Globus pallidus (tissue), 1 donor: ENCODE measurements around the gene PPP6R2.

Source experiments
- DNase-seq: peaks from one replicate; pipeline ENCODE4 v3.0.0-alpha.2; 2015; ENCODE audit warnings: low spot score

Gene PPP6R2

DNA sequence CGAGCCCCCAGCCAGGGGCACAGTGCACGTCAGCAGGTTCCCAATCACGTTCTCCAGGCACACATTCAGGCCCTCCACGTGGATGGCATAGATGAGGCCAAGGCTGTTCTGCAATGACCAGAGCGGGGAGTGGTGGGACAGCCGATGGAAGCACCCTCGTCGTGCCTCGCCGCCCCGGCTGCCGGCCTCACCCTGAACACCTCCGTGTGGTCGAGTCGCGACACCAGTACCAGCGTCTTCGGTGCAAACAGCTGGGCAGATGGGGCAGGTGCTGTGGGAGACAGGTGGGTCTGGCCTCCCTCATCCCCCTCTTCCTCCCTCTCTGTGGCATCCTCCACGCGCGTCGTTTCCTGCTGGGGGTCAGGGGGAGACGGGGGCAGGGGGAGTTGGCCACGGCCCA, 124.2 kb downstream of the PPP6R2 start:
- DNase-seq: no peak

DNA sequence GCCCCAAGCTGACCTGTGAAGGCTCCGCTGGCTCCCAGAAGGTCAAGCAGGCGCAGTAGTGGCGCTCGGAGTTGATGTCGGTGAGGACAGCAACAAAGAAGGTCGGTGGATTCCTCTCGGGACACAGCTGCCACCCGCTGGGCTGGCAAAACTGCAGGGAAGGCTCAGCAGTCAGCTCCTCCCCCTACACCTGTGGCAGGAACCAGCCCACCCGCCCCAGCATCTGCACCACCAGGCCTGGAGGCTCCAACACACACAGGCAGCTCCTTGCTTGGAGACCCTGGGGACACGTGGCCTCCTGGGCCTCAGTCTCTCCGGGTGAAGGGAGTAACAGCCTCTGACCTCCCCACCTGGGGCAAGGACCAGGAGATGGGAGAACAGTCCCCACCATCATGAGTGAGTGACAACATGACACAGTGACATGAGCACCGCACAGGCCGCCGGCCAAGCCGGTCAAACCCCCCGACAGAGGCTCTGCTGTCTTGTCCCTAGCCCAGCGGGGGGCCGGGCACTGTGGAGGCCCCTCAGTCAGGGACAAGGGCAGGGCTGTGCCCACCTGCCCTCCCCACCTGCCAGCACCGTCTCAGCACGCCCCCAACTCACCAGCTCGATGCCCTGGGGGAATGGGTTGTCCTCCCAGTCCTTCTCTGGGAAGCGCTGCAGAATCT, 124.8 kb downstream of the PPP6R2 start:
- DNase-seq: no peak

DNA sequence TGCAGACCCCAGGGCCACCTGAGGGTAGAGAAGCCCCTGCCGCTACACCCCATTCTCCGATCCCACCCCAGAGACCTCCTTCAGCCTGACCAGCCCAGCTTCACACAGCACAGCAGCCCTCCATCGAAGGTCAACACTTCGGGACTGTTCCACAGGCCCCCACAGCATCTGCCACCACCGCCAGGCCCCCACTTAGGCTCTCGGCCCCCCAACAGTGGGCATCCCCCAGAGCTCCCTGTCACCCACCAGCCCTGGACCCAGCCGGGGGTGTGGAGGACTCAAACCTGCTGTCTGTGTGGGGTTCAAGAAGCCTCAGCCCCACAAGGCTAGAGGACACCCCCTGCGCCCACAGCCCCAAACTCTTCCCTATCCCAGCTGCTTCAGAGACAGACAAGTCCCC, 125.5 kb downstream of the PPP6R2 start:
- DNase-seq: no peak

DNA sequence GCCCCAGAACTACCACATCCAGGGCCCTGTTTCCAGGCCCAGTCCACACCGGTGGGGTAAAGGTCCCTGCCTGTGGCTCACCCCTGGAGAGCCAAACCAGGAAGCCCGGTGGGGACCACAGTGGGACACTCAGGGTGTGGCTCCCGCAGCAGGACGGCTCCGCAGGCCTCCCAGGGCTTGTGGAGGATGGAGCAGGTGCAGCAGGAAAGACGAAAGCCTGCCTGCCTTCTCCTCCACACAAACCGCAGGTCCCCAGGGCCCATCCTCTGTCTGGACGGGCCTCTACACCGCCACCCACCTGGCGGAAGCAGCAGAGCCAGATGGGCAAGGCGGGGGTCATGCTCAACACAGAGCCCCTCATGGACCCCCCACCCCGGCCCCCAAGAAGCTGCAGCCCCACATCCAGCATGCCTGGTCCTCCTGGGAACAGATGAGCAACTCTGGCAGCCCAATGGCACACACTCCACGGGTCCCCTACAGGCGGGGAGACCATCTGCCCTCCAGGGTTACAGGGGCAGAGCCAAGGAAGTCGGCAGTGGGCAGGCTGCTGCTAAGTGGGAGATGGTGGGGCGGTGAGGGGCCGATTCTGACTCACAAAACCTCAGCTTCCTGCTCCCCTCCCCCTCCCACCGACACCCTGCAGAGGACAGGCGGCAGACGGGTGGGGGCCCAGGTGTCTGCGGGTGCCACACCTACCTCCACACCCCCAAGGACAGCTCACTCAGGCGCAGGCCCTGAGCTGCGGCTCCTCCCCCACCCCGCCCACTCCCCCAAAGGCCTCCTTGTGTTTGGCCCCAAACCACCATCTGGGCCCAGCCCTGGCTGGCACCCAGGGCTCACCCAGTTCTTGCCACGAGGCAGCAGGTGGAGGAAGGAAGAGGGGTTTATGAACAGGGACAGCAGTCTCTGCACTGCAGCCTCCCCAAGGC, 126.5 kb downstream of the PPP6R2 start:
- no peak for DNase-seq

DNA sequence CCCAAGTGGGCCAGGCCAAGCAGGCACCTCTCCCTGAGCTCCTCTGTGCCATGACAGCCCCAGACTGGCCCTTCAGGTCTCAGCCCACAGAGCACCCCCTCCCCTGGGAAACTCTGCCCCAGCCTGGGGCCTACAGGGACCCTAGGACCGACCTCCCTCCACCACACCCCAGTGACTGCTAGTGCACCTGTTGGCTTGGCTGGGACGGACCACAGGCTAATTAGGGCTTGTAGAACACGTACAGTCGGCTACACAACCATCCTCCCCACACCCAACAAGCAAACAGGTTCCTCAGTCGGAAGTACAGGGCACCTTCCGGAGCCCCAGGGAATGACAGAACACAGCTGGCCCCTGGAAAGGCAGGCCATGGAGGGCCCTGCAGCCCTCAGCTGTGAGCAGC, 127.4 kb downstream of the PPP6R2 start:
- no peak for DNase-seq

DNA sequence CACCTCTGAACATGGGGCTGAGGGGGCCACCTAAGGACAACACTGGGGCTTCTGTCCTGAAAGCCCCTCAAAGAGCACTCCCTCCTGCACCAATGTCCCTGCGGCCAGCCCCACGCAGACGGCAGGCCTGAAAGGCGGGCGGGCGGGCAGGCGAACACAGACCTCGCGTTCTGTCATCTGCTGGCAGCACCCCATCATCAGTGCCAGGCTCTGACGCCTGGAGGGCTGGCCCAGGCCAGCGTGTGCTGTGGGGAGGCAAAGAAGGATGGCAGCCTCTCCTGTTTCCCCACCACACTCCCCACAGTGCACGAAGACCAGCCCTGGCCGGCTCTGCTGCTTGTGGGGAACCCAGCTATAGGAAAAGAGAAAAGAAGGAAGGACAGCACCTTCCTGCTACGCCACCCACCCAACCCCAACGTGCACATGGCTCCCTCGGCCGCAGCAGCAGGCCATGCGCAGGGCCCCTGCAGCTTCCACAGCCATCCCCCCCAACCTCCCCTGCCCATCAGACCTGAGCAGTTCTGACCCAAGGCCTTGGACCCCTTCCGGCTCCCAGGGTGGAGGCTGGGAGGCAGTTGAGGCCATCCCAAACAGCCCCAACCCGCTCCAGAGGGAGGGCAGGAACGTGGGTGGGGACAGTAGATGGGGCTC, 128.2 kb downstream of the PPP6R2 start:
- peak; percentile 87 for DNase-seq

DNA sequence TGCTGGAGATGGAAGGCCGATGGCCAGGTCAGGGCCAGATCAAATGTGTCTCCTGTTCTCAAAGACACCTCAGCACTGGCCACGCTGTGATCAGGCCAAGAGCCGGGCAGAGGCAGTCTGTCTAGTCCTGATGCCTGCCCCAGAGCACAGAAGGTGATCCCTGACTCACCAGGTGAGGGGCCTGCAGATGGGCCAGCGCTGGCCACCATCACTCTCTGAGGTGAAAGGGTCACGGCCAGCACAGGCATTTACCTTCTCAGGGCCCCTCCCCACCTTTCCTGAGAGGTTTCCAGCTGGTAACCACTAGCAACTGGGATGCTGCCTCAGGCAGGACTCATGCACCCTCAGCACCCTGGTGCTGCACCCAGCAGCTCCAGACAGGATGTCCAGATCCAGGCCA, 128.8 kb downstream of the PPP6R2 start:
- DNase-seq: no peak

DNA sequence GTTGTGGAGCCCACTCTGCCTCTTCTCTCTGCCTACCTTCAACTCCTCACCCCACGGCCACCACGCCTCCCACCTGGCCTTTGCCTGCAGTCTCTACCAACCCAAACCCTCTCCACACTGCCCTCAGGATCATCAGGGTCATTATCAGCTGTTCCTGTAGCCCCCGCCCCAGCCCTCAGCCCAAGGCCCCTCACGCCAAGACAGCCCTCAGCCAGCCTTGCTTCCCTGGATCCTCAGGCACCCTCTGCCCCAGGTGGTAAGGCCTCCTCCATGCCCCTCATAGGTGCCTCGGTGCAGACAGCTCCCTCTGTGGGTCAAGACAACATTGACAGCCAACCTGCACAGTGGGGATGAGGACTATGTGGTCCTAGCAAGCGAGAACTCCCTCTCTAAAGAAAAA, 130.0 kb downstream of the PPP6R2 start:
- DNase-seq: no peak

DNA sequence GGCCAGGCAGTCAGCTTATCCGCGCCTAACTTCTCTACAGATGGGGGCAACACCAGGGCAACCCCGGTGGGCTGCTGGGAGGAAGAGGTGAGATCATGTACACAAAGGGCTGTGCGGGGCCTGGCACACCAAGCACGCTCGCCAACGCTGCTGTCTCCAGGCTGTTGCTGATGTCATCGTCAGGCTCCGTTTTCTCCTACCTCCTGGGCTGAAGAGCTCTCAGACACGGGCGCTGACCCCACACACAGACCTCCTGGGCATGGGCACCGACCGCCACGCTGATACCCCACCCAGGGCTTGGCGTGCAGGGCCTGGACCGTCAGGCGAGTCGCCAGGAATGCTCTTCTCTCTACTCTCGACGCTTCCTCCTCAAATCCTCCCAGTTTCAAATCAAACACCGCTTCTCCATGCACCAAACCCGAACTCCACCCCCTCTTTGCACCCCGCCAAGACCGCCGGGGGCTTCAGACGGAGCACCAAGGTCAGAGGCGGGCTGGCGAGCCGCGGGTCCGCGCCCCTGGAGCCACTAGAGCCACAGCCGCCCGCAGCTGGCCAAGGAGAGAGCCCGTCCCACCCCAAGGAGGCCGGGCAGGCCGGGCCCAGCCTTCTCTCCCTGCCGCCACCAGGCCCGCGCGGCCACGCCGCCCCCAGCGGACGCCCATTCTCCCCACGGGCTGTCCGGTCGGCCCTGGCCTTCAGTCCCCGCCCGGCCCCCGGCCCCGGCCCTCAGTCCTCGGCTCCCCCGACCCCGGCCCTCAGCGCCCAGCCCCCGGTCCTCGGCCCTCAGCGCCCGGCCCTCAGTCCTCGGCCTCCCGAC, 130.9 kb downstream of the PPP6R2 start:
- no peak for DNase-seq

DNA sequence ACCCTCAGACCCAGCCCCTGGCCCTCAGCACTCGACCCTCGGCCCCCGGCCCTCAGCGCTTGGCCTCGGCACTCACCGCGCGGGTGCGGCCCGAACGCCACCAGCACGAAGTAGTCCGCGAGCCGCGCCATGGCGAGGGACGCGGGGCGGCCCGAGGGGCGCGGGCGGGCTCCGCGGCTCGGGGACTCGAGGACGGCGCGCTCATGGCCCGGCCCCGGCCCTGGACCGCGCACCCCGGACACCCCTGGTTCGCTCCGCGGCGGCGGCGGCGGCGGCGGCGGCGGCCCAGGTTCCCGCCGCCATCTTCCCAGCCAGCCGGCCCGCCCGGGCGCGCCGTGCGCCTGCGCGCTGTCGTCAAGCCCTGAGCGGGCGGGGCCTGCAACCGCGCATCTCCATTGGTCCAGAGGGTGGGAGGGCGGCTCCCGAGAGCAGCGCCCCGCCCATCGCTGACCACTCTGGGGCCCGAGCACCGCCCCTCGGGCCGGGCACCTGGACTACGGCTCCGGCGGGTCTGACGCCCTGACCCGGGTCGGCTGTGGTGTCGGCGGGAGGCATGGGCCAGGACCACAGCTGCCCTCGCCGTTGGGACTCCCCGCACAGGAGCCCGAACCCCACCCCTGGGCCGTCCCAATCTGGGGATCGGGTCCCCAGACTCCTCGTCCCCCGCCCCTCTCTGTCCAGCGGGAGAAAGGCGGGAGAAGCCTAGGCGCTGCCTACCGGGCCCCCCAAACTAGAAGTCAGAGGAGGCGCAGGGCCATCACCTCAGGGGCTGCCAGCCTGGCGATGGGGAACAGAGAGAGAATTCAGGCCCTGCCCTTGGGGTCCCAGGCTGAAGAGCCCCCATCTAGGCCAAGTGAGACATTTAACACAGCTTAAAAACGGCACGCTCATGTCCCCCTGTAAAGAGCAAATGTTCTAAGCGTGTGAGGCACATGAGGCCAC, 131.9 kb downstream of the PPP6R2 start, which contains the start of gene SBF1:
SBF1 (minus strand) TSS at position 326 of the 942 bp plus-strand sequence; CDS start at position 131, 195 bp downstream.
- DNase-seq: peak; percentile 92

DNA sequence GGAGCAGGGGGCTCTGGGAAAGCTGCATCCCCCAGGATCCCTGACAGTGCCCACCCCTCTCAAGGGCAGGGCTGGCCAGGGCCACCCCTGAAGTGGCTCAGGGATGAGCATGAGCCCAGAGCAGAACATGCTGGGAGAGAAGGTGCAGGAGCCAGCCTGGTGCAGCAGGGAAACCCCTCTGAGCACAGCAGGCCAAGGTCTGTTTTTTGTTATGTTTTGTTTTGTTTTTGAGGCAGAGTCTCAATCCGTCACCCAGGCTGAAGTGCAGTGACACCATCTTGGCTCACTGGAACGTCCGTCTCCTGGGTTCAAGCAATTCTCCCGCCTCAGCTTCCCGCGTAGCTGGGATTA, 132.5 kb downstream of the PPP6R2 start:
- DNase-seq: no peak

DNA sequence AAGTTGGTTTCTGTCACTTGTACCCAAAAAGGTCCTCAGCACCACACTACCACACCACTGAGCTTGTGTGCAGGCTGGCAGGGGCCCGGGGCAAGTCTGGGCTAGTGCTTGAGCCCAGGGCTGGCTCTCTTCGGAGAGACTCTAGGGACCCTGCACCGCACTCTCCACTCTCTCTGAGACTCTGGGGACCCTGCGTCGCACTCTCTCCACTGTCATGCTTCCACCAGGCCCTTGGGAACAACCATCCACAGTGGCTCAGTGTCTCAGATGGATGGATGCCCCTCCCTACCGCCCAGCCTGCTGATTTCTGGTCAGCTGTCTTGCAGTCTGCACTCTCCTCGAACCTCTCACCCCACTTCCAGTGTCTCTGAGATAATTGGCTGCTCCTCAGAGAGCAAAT, 133.7 kb downstream of the PPP6R2 start:
- DNase-seq: no peak

DNA sequence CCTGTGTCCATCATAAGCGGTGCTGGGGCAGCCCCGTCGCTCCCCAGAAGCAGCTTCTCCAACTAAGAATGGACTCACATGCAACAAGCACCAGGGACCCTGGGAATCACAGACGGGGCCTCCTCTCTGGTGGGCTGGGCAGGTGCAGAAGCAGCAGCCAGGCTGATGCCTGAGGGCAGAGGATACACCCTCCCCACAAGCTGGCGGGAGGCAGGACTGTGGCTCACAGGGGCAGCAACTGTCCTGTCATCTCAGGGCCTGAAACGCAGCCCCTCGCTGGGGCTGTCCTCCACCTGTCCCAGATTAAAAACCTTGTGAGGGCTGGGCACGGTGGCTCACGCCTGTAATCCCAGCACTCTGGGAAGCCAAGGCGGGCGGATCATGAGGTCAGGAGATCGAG, 134.8 kb downstream of the PPP6R2 start:
- DNase-seq: no peak

DNA sequence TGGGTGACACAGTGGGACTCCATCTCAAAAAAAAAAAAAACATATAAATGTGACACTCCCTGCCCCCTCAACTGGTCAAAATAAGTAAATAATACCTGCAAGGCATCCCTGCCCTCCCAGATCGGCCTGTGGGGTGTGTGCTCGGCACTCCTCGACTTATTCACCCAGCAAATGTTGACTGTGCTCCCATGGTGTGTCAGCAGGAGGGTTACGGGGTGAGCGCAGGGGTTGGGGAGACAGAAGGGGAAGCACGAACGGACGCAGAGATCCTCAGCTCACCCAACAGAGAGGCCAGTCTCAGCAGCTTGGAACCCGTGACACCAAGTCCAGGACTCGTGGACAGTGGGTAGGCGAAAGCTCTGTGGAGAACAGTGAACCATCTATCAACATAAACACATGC, 136.6 kb downstream of the PPP6R2 start:
- no peak for DNase-seq

DNA sequence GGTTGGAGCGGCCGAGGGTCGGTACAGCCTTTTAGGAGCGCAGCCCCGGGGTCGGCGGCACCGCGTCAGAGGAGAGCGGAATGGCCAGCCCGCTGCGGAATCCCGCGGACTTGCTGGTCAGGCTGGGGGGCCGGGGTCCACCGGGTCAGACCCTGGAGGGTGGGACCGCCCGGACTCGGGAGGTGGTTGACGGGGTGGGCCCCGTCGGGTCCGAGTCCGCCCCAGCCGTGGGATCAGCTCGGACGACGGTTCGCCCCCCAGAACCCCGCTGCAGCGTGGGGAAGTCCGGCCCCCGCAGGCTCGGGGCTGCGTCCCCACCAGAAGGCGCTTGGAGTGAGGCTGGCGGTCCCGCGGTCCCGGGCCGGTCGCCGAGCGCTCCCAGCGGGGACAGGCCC, 137.9 kb downstream of the PPP6R2 start:
- DNase-seq: no peak

DNA sequence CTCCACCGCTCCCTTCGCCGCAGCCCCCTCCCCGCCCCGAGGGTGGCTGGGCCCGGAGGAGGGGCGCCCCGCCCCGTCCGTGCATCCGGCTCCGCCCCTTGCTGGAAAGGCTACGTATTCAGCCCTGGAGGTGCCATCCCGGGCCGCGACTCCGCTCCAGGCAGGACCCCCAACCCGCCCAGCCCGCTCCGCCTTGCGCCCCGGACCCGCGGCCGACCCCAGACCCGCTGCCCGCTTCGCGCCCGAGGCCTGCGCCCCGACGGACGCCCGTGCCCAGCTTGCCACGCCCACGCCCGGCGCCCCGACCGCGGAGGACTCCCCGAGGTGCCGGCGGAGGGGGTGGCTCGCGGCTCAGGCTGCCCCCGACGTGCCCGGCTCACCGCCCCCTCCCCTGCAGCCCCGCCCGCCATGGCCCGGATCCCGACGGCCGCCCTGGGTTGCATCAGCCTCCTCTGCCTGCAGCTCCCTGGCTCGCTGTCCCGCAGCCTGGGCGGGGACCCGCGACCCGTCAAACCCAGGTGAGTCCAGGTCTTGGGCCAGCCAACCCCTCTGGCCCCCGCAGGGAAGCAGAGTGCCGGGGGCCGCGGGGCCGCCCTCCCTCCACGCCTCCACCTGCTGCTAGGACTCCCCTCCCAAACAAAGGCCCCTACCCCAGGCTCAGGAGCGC, 138.4 kb downstream of the PPP6R2 start, which contains the start of gene ADM2:
ADM2 (plus strand) TSS at position 104 of the 667 bp plus-strand sequence; CDS start at position 409, 305 bp downstream.
- DNase-seq: no peak

DNA sequence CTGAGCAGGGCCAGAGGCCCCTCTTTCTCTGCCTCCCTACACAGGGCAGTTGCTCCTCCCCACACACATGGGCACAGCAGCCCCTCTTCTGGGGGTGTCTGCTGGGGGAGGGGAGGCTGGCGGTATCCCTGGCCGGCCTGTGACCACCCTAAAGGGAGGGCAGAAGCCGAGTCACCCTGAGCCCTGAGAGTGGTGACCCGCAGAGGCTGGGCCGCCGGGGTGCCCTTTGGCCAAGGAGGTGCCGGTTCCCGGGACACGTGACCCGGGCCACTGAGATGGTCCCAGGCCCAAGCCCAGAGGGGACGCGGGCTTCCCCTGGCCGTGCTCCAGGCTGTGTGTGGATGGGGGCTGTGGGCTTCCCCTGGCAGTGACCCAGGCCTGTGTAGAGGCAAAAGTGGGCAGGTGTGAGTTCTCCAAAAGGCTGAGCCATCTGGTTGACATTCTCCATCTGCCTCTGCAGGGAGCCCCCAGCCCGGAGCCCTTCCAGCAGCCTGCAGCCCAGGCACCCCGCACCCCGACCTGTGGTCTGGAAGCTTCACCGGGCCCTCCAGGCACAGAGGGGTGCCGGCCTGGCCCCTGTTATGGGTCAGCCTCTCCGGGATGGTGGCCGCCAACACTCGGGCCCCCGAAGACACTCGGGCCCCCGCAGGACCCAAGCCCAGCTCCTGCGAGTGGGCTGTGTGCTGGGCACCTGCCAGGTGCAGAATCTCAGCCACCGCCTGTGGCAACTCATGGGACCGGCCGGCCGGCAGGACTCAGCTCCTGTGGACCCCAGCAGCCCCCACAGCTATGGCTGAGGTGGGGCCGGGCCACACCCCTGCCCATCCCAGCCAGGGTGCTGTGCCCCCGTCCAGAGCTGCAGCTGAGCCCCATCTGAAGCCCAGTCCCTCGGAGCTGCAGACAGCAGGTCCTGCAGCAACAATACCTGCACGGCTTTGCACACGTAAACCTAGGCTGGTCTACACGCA, 139.3 kb downstream of the PPP6R2 start:
- DNase-seq: no peak

DNA sequence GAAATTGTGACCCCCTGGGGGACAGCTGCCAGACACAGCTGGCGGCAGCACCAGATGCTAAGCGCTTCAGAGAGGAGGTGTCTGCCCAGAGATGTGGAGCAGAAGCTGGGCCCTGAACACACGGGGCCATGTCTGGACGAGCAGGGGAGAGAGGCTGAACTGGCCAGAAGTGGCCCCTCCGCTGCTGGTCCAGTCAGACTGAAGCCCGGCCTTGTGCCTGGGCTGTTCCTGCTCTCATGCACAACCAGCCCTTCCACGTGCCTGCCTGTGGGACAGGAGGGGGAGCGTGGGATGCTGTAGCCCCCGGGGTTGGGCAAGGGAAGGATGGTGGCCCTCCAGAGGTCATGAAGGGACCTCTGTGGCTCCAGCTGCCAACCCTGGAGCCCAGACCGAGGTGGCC, 140.0 kb downstream of the PPP6R2 start:
- no peak for DNase-seq

DNA sequence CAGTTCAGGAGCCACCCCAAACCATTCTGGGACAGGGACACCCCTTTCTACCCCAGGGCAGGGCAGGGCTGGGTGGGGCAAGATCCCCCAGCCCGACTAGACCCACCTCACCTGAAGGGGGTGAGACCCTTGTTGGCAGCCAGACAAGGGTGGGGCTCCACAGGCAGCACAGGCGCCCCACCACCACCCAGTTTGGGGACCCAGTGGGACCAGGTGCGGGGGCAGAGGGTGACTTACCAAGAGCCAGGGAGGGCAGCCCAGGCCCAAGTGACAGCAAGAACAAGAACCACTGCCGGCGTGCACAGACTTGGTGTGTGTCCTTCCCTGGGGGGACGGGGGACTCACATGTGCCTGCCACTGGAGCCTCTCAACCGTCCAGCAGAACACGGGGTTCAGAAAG, 140.4 kb downstream of the PPP6R2 start:
- no peak for DNase-seq
